ENCODE measurements around the gene LRFN2.

LRFN2 gene

GRCh38 chr6:40431706-40432105, 155.5 kb downstream of the LRFN2 start:
- DNase-seq (ENCODE audit: low read depth, low spot score), result no peak
- H3K4me3 ChIP-seq (ENCODE audit: low read length), result no peak overlapping the region
- H3K36me3 ChIP-seq (ENCODE audit: control insufficient read depth, insufficient read depth, low read length), result no peaks in the 10 kb centered on the region
- WGBS (ENCODE audit: insufficient coverage, insufficient read length), result no CpG with 5 or more reads among the region's 12 CpGs
- H3K9me3 ChIP-seq (ENCODE audit: control insufficient read depth, insufficient read depth, low read length), result no peaks in the 10 kb centered on the region
- no peaks in the 10 kb centered on the region for H3K27me3 ChIP-seq (ENCODE audit: control insufficient read depth, insufficient read depth, low read length)
- no peak overlapping the region for H3K27ac ChIP-seq (ENCODE audit: low read length)
- no peaks in the 10 kb centered on the region for H3K4me1 ChIP-seq (ENCODE audit: control insufficient read depth, insufficient read depth, low read length)

GRCh38 chr6:40427196-40427595, 160.0 kb downstream of the LRFN2 start:
- no peaks in the 10 kb centered on the region for H3K4me1 ChIP-seq (ENCODE audit: control insufficient read depth, insufficient read depth, low read length)
- no peaks in the 10 kb centered on the region for H3K27me3 ChIP-seq (ENCODE audit: control insufficient read depth, insufficient read depth, low read length)
- no peaks in the 10 kb centered on the region for H3K36me3 ChIP-seq (ENCODE audit: control insufficient read depth, insufficient read depth, low read length)
- no peaks in the 10 kb centered on the region for H3K9me3 ChIP-seq (ENCODE audit: control insufficient read depth, insufficient read depth, low read length)
- DNase-seq (ENCODE audit: low read depth, low spot score), result no peak
- no peak overlapping the region for H3K4me3 ChIP-seq (ENCODE audit: low read length)
- WGBS (ENCODE audit: insufficient coverage, insufficient read length), result no CpG with 5 or more reads among the region's 3 CpGs
- H3K27ac ChIP-seq (ENCODE audit: low read length), result no peak overlapping the region

GRCh38 chr6:40426346-40427066, 160.7 kb downstream of the LRFN2 start:
- no peaks in the 10 kb centered on the region for H3K36me3 ChIP-seq (ENCODE audit: control insufficient read depth, insufficient read depth, low read length)
- DNase-seq (ENCODE audit: low read depth, low spot score), result no peak
- WGBS (ENCODE audit: insufficient coverage, insufficient read length), result no CpG with 5 or more reads among the region's 7 CpGs
- no peaks in the 10 kb centered on the region for H3K4me1 ChIP-seq (ENCODE audit: control insufficient read depth, insufficient read depth, low read length)
- no peak overlapping the region for H3K27ac ChIP-seq (ENCODE audit: low read length)
- no peaks in the 10 kb centered on the region for H3K9me3 ChIP-seq (ENCODE audit: control insufficient read depth, insufficient read depth, low read length)
- no peaks in the 10 kb centered on the region for H3K27me3 ChIP-seq (ENCODE audit: control insufficient read depth, insufficient read depth, low read length)
- H3K4me3 ChIP-seq (ENCODE audit: low read length), result no peak overlapping the region

GRCh38 chr6:40425192-40425919, 161.8 kb downstream of the LRFN2 start:
- H3K27ac ChIP-seq (ENCODE audit: low read length), result no peak overlapping the region
- H3K4me3 ChIP-seq (ENCODE audit: low read length), result no peak overlapping the region
- H3K9me3 ChIP-seq (ENCODE audit: control insufficient read depth, insufficient read depth, low read length), result no peaks in the 10 kb centered on the region
- peaks cover 2% of the 10 kb centered on the region; the same call in 1 of the 2 replicates for H3K4me1 ChIP-seq (ENCODE audit: control insufficient read depth, insufficient read depth, low read length)
- DNase-seq (ENCODE audit: low read depth, low spot score), result no peak
- WGBS (ENCODE audit: insufficient coverage, insufficient read length), result no CpG with 5 or more reads among the region's 4 CpGs
- H3K27me3 ChIP-seq (ENCODE audit: control insufficient read depth, insufficient read depth, low read length), result no peaks in the 10 kb centered on the region
- H3K36me3 ChIP-seq (ENCODE audit: control insufficient read depth, insufficient read depth, low read length), result no peaks in the 10 kb centered on the region

GRCh38 chr6:40422046-40422445, 165.1 kb downstream of the LRFN2 start:
- Histone ChIP-seq H3K4me1 (ENCODE audit: control insufficient read depth, insufficient read depth, low read length) (peaks cover 12% of the 10 kb centered on the region), H3K36me3 (ENCODE audit: control insufficient read depth, insufficient read depth, low read length) (no peaks in the 10 kb centered on the region), H3K27ac (ENCODE audit: low read length) (no peak overlapping the region), H3K9me3 (ENCODE audit: control insufficient read depth, insufficient read depth, low read length) (no peaks in the 10 kb centered on the region), H3K27me3 (ENCODE audit: control insufficient read depth, insufficient read depth, low read length) (no peaks in the 10 kb centered on the region), H3K4me3 (ENCODE audit: low read length) (no peak overlapping the region)
- no CpG with 5 or more reads among the region's 1 CpG for WGBS (ENCODE audit: insufficient coverage, insufficient read length)
- DNase-seq (ENCODE audit: low read depth, low spot score), result no peak

- DNase-seq (ENCODE audit: low read depth, low spot score), result no peak
- H3K36me3 ChIP-seq (ENCODE audit: control insufficient read depth, insufficient read depth, low read length), result no peaks in the 10 kb centered on the region
- H3K9me3 ChIP-seq (ENCODE audit: control insufficient read depth, insufficient read depth, low read length), result no peaks in the 10 kb centered on the region
- peaks cover 12% of the 10 kb centered on the region for H3K4me1 ChIP-seq (ENCODE audit: control insufficient read depth, insufficient read depth, low read length)
- no peak overlapping the region for H3K4me3 ChIP-seq (ENCODE audit: low read length)
- no CpG with 5 or more reads among the region's 17 CpGs for WGBS (ENCODE audit: insufficient coverage, insufficient read length)
- H3K27me3 ChIP-seq (ENCODE audit: control insufficient read depth, insufficient read depth, low read length), result no peaks in the 10 kb centered on the region
- H3K27ac ChIP-seq (ENCODE audit: low read length), result no peak overlapping the region
Measured at GRCh38 chr6:40419946-40420728, 167.0 kb downstream of the LRFN2 start.

- no peak for DNase-seq (ENCODE audit: low read depth, low spot score)
- Histone ChIP-seq H3K27ac (ENCODE audit: low read length) (no peak overlapping the region), H3K36me3 (ENCODE audit: control insufficient read depth, insufficient read depth, low read length) (no peaks in the 10 kb centered on the region), H3K27me3 (ENCODE audit: control insufficient read depth, insufficient read depth, low read length) (no peaks in the 10 kb centered on the region), H3K4me3 (ENCODE audit: low read length) (no peak overlapping the region), H3K4me1 (ENCODE audit: control insufficient read depth, insufficient read depth, low read length) (peaks cover 12% of the 10 kb centered on the region), H3K9me3 (ENCODE audit: control insufficient read depth, insufficient read depth, low read length) (no peaks in the 10 kb centered on the region)
- no CpG with 5 or more reads among the region's 1 CpG for WGBS (ENCODE audit: insufficient coverage, insufficient read length)
Measured at GRCh38 chr6:40419377-40419776, 167.8 kb downstream of the LRFN2 start.

- Histone ChIP-seq H3K36me3 (ENCODE audit: control insufficient read depth, insufficient read depth, low read length) (no peaks in the 10 kb centered on the region), H3K4me1 (ENCODE audit: control insufficient read depth, insufficient read depth, low read length) (peaks cover 12% of the 10 kb centered on the region), H3K27ac (ENCODE audit: low read length) (no peak overlapping the region), H3K27me3 (ENCODE audit: control insufficient read depth, insufficient read depth, low read length) (no peaks in the 10 kb centered on the region), H3K9me3 (ENCODE audit: control insufficient read depth, insufficient read depth, low read length) (no peaks in the 10 kb centered on the region), H3K4me3 (ENCODE audit: low read length) (no peak overlapping the region)
- no CpG with 5 or more reads among the region's 9 CpGs for WGBS (ENCODE audit: insufficient coverage, insufficient read length)
- DNase-seq (ENCODE audit: low read depth, low spot score), result no peak
Measured at GRCh38 chr6:40417031-40417430, 170.1 kb downstream of the LRFN2 start.

- no peaks in the 10 kb centered on the region for H3K9me3 ChIP-seq (ENCODE audit: control insufficient read depth, insufficient read depth, low read length)
- DNase-seq (ENCODE audit: low read depth, low spot score), result no peak
- H3K27ac ChIP-seq (ENCODE audit: low read length), result no peak overlapping the region
- H3K36me3 ChIP-seq (ENCODE audit: control insufficient read depth, insufficient read depth, low read length), result no peaks in the 10 kb centered on the region
- H3K4me1 ChIP-seq (ENCODE audit: control insufficient read depth, insufficient read depth, low read length), result peaks cover 7% of the 10 kb centered on the region
- no peak overlapping the region for H3K4me3 ChIP-seq (ENCODE audit: low read length)
- no peaks in the 10 kb centered on the region for H3K27me3 ChIP-seq (ENCODE audit: control insufficient read depth, insufficient read depth, low read length)
- WGBS (ENCODE audit: insufficient coverage, insufficient read length), result 100% methylated on average over 1 of the region's 6 CpGs
Measured at GRCh38 chr6:40414617-40415016, 172.5 kb downstream of the LRFN2 start.

- no CpG with 5 or more reads among the region's 6 CpGs for WGBS (ENCODE audit: insufficient coverage, insufficient read length)
- no peaks in the 10 kb centered on the region for H3K9me3 ChIP-seq (ENCODE audit: control insufficient read depth, insufficient read depth, low read length)
- DNase-seq (ENCODE audit: low read depth, low spot score), result no peak
- no peak overlapping the region for H3K27ac ChIP-seq (ENCODE audit: low read length)
- no peaks in the 10 kb centered on the region for H3K36me3 ChIP-seq (ENCODE audit: control insufficient read depth, insufficient read depth, low read length)
- no peaks in the 10 kb centered on the region for H3K27me3 ChIP-seq (ENCODE audit: control insufficient read depth, insufficient read depth, low read length)
- peaks cover 2% of the 10 kb centered on the region; the same call in 1 of the 2 replicates for H3K4me1 ChIP-seq (ENCODE audit: control insufficient read depth, insufficient read depth, low read length)
- no peak overlapping the region for H3K4me3 ChIP-seq (ENCODE audit: low read length)
Measured at GRCh38 chr6:40413239-40413638, 173.9 kb downstream of the LRFN2 start.

Data from iPS DF 6.9 (cell line).